Measurements from ENCODE around the gene KIAA2012. TPM values are rescaled to one million over a fixed set of nuclear protein-coding genes. Genes with fewer than 3 reads are reported as not detected.

Gene KIAA2012
- total RNA-seq, 1 donor from 2014 or later: not detected

- ATAC-seq (no peak), DNase-seq (ENCODE audit: missing footprints) (no peak)
- intact Hi-C loops (cut with DNase I): no loop called here
Observed at GRCh38 chr2:202108345-202108744, 35.3 kb downstream of the KIAA2012 start.

GRCh38 chr2:202109139-202109736, 36.2 kb downstream of the KIAA2012 start:
- no peak for DNase-seq (ENCODE audit: missing footprints)
- ATAC-seq: no peak
- intact Hi-C loops (cut with DNase I): no loop called here

DNA sequence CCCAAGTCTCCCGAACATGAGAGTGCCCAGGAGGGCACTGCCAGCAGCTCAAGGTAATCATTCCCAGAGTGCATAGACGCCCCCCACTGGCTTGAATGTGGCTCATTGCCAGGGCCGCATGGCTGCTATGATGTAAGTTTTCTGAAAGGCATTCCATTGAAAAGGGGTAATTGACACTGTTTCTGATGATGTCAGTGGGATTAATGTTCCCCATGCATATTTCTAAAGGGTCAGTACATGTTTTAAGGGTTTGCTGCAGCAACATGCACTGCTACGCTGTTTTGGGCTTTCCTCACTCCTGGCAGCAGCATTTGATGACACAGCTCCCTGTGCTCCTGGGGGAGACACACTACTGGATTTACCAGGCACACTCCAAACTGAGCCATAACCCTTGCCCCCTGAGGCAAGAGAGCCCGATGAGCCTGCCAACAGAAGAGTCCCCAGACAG, 36.7 kb downstream of the KIAA2012 start:
- intact Hi-C loops (cut with DNase I): no loop called here
- ATAC-seq: peak; percentile 80
- no peak for DNase-seq (ENCODE audit: missing footprints)

DNA sequence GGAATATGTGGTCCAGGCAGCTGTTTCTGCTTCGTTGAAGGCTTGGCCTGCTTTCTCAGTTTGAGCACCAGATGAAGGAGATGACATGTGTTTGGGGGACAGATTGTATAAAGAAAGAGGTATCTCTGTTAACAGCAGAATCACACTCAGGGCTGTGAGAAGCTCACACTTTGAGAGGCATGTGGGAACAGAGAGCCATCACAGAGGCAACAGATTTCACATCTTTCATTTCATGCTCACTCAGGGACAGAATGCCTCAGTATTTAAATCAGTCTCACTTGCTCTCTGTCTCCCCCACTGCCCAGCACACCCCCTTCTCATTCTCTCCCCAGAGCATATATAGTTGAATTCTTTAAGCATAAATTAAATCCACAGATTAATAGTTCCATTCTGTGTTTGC, 37.4 kb downstream of the KIAA2012 start:
- intact Hi-C loops (cut with DNase I): no loop called here
- ATAC-seq: no peak
- no peak for DNase-seq (ENCODE audit: missing footprints)

- intact Hi-C loops (cut with DNase I): no loop called here
- no peak for DNase-seq (ENCODE audit: missing footprints)
- ATAC-seq: no peak
Observed at GRCh38 chr2:202112041-202112440, 39.0 kb downstream of the KIAA2012 start.

GRCh38 chr2:202113571-202114142, 40.6 kb downstream of the KIAA2012 start:
- DNase-seq (ENCODE audit: missing footprints) (no peak), ATAC-seq (no peak)
- intact Hi-C loops (cut with DNase I): no loop called here

- DNase-seq (ENCODE audit: missing footprints) (no peak), ATAC-seq (no peak)
- intact Hi-C loops (cut with DNase I): no loop called here
Observed at GRCh38 chr2:202114291-202114690, 41.2 kb downstream of the KIAA2012 start.

DNA sequence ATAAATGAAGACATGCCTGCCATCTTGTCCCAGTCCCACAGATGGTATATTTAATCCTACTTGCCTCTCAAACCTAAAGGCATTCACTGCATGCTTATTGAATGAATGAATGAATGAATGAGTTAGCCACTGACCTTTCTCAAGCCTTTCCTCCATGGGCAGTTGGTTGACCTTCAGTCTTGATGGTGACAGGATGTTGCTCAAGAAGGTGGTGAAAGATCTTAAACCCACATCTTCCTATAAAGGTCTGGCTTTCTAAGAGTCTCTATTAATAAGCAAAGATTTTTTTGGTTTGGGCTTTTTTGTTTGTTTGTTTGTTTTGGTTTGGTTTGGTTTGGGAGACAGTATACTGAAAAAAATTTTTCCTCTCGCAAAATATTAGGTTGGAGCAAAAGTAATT, 41.7 kb downstream of the KIAA2012 start:
- intact Hi-C loops (cut with DNase I): no loop called here
- DNase-seq (ENCODE audit: missing footprints): no peak
- ATAC-seq: no peak

- ATAC-seq: no peak
Observed at GRCh38 chr2:202115479-202115971, 42.5 kb downstream of the KIAA2012 start.

GRCh38 chr2:202116691-202117090, 43.6 kb downstream of the KIAA2012 start:
- DNase-seq (ENCODE audit: missing footprints) (no peak), ATAC-seq (no peak)
- intact Hi-C loops (cut with DNase I): no loop called here

More at GRCh38 chr2:202115479-202115971, 42.5 kb downstream of the KIAA2012 start:
- no peak for DNase-seq (ENCODE audit: missing footprints)
- intact Hi-C loops (cut with DNase I): no loop called here

- ATAC-seq (no peak), DNase-seq (ENCODE audit: missing footprints) (no peak)
- intact Hi-C loops (cut with DNase I): no loop called here
Observed at GRCh38 chr2:202118168-202118567, 45.1 kb downstream of the KIAA2012 start.

DNA sequence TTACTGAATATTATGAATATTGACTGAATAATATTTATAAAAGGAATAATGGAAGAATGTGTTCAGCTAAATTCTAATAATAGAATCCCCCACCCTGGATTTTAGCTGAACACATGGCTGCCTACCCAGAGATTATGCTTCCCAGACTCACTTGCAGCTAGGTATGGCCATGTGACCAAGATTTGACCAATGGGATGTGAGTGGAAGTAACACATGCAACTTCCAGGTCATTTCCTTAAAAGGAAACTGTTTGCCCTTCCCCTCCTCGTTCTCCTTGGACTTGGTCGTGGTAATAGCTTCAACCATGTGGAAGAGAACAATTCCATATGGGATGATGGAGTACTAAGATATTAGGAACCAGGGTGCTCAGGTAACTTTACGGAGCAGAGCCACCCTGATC, 47.8 kb downstream of the KIAA2012 start:
- DNase-seq (ENCODE audit: missing footprints): no peak
- intact Hi-C loops (cut with DNase I): no loop called here
- no peak for ATAC-seq

- ATAC-seq (peak; percentile 91), DNase-seq (ENCODE audit: missing footprints) (peak; percentile 77)
- intact Hi-C loops (cut with DNase I): no loop called here
Observed at GRCh38 chr2:202121532-202122162, 48.6 kb downstream of the KIAA2012 start.

- DNase-seq (ENCODE audit: missing footprints): no peak
- intact Hi-C loops (cut with DNase I): no loop called here
- no peak for ATAC-seq
Observed at GRCh38 chr2:202122163-202122540, 49.1 kb downstream of the KIAA2012 start.

DNA sequence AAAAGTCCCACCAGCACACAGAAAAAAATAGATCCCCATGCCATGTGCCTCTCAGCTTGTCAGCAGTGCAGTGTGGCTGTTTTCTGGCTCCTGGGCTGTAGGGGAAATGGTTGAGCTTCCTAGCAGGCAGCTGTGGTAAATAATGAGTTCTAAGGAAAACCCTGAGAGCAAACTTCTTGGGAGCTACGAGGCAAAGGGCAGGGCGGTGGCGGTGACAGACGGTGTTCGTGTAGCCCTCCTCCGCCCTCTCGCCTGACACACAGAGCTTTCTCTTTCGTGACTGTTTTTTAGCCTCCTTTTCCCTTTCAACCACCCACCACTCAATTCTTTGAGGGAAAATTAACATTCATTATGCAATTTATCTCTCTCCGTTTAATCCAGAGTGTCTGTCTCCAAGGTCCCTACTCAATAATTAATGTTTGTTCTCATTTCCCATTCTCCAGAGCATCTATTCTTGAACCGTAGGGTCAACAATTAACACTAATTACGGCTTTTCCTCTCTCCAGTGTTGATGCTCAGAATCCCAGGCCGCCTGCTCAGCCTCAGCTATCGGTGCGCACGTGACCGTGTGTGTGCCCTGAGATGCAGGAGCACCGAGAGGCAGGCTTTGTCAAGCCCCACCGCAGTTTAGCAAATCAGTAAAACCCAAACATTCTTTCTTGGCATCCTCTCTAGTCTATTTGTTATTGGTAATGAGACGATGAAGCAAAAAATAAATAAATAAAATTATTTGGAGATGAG, 50.1 kb downstream of the KIAA2012 start:
- no peak for ATAC-seq
- intact Hi-C loops (cut with DNase I): no loop called here
- DNase-seq (ENCODE audit: missing footprints): no peak

DNA sequence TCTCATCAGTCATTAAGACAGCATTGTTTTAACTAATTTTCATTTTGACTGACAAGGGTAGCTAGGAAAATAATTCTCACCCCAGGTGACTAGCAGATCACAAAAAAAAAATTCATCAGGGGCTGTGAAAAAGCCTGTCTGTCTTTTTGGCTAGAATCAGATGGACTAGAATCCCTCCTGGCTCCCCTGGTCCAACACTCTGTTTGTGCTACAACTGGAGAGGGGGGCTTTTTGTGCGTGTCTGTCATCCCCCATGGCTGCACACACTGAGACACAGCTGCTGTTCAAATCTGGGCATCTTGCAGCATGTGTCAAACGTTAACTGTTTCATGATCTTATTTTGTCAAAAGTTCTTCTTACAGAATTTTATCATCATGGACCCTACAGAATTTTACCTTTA, 51.2 kb downstream of the KIAA2012 start:
- intact Hi-C loops (cut with DNase I): no loop called here
- DNase-seq (ENCODE audit: missing footprints) (no peak), ATAC-seq (no peak)

GRCh38 chr2:202127687-202128331, 54.8 kb downstream of the KIAA2012 start:
- no peak for ATAC-seq
- intact Hi-C loops (cut with DNase I): no loop called here
- DNase-seq (ENCODE audit: missing footprints): no peak

DNA sequence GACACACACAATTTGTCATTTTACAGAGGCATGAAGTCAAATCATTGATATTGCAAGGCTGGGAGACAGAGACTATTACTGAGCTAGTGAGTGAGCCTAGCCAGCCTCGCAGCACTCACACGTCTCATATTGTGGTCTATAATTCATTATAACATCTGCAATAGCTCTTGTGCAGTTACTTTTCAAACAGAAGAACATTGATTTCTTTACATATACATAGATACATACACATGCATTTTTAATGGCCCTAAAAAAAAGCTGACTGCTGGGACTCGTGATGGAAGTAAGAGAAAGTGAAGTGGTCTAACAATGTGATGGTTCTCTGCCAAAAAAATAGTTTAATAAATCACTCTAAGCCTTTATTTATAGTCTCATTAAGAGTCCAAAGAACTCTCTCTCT, 56.8 kb downstream of the KIAA2012 start:
- DNase-seq (ENCODE audit: missing footprints): no peak
- intact Hi-C loops (cut with DNase I): no loop called here
- no peak for ATAC-seq

- DNase-seq (ENCODE audit: missing footprints) (no peak), ATAC-seq (no peak)
- intact Hi-C loops (cut with DNase I): no loop called here
Observed at GRCh38 chr2:202133200-202133908, 60.3 kb downstream of the KIAA2012 start.
